Measurements from ENCODE around the gene IQSEC1.

GRCh38 chr3:12965999-12966846, 107.0 kb downstream of the IQSEC1 start:
- no peak for TF ChIP-seq CTCF (IDR thresholded peaks at IDR 0.05)
- no peak for TF ChIP-seq EP300 (IDR thresholded peaks at IDR 0.05)
- no peak for TF ChIP-seq POLR2AphosphoS5 (IDR thresholded peaks at IDR 0.05)

All from sigmoid colon (tissue), 4 donors.